ENCODE results near the gene KRTAP12-4.
"Not testable (repeated sequence)": the region's sequence is repeated elsewhere in the genome, so short reads cannot be mapped to it uniquely, and the experiment has no call there.

The KRTAP12-4 gene

DNA sequence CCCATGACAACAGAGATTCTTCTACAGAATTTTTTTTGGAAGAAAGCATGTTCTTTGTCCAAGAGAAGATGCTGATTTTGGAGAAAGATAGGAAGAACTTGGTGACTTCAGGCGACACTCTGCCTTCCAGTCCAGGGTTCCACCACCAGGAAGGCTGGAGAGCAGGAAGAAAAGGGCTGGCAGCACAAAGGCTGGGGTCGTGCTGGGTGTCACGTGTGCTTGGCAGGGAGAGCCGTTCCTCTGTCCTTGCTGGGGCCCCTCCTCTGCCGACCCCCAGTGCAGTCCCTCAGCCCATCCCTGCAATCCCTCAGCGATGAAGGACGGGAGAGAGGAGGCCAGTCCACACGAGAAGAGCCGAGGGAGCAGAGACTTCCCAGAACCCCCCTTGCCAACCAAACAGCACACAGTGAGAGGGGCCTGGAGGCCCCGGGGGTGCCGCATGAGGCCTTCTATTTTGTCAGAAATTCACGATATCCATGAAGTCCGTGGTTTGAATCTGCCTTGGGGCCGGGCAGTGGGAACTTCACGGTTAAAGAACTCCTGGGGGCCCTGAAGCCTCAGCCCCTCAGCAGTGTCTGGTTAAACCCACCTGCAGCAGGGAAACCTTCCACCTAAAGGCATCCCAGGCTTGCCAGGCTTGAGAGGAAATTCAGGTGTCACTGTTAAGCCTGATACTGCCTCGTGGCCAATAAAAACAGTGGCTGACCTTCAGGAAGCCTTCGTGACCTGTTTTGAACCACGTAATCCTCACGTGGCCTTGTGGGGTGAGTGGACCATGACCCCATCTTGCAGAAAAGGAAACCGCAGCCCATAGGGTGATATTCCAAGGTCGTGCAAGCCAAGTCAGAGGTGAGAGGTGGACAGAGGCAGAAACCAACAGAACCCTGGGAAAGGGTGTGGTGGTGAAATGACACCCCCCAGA is 45.9 kb upstream of the KRTAP12-4 start:
- Histone ChIP-seq H3K27ac (replicated peaks) (no peak overlapping the region), H3K27me3 (ENCODE audit: insufficient read depth, poor library complexity, severe bottlenecking) (peaks cover 34% of the 10 kb centered on the region), H3K4me3 (replicated peaks; ENCODE audit: insufficient read depth, low read length) (no peak overlapping the region)
- TF ChIP-seq, protein P1, sequence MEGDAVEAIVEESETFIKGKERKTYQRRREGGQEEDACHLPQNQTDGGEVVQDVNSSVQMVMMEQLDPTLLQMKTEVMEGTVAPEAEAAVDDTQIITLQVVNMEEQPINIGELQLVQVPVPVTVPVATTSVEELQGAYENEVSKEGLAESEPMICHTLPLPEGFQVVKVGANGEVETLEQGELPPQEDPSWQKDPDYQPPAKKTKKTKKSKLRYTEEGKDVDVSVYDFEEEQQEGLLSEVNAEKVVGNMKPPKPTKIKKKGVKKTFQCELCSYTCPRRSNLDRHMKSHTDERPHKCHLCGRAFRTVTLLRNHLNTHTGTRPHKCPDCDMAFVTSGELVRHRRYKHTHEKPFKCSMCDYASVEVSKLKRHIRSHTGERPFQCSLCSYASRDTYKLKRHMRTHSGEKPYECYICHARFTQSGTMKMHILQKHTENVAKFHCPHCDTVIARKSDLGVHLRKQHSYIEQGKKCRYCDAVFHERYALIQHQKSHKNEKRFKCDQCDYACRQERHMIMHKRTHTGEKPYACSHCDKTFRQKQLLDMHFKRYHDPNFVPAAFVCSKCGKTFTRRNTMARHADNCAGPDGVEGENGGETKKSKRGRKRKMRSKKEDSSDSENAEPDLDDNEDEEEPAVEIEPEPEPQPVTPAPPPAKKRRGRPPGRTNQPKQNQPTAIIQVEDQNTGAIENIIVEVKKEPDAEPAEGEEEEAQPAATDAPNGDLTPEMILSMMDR (IDR thresholded peaks at IDR 0.05; ENCODE audit: insufficient read depth, low read length), result no peak
- TF ChIP-seq POLR2AphosphoS5 (IDR thresholded peaks at IDR 0.05; ENCODE audit: low read depth) (no peak), GABPA (IDR thresholded peaks at IDR 0.05; ENCODE audit: low read depth) (no peak), SPI1 (IDR thresholded peaks at IDR 0.05; ENCODE audit: borderline replicate concordance, low read depth) (no peak)
- TF ChIP-seq, protein P2, sequence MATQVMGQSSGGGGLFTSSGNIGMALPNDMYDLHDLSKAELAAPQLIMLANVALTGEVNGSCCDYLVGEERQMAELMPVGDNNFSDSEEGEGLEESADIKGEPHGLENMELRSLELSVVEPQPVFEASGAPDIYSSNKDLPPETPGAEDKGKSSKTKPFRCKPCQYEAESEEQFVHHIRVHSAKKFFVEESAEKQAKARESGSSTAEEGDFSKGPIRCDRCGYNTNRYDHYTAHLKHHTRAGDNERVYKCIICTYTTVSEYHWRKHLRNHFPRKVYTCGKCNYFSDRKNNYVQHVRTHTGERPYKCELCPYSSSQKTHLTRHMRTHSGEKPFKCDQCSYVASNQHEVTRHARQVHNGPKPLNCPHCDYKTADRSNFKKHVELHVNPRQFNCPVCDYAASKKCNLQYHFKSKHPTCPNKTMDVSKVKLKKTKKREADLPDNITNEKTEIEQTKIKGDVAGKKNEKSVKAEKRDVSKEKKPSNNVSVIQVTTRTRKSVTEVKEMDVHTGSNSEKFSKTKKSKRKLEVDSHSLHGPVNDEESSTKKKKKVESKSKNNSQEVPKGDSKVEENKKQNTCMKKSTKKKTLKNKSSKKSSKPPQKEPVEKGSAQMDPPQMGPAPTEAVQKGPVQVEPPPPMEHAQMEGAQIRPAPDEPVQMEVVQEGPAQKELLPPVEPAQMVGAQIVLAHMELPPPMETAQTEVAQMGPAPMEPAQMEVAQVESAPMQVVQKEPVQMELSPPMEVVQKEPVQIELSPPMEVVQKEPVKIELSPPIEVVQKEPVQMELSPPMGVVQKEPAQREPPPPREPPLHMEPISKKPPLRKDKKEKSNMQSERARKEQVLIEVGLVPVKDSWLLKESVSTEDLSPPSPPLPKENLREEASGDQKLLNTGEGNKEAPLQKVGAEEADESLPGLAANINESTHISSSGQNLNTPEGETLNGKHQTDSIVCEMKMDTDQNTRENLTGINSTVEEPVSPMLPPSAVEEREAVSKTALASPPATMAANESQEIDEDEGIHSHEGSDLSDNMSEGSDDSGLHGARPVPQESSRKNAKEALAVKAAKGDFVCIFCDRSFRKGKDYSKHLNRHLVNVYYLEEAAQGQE (IDR thresholded peaks at IDR 0.05; ENCODE audit: insufficient replicate concordance, low read depth), result no peak
- DNase-seq (ENCODE audit: low read depth in 1 of 2, low spot score in 1 of 2), result no peak

DNA sequence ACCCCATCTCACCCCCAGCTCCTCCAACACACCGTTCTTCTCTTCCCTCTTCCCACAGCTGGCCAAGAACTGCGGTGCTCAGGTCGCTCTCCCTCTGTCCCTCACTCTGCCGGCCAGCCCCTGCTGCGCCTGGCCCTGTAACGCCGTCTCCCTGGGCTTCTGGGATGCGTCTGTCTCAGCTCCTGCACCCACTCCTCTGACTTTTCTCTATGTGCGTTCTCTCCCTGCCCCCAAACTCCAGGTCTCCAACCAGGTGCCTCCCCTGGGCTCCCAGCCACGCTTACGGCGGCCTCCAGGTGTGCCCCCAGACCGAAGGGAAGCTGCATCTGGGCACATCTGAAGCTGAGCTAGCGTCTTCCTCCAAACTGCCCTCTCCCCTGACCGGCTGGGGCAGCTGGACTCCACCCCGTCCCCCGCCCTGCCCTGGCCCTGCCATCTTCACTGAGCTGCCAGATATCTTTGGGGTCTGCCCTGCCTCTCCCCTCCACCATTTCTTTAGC is 45.1 kb upstream of the KRTAP12-4 start:
- TF ChIP-seq, protein P2 (IDR thresholded peaks at IDR 0.05; ENCODE audit: insufficient replicate concordance, low read depth), result no peak
- TF ChIP-seq POLR2AphosphoS5 (IDR thresholded peaks at IDR 0.05; ENCODE audit: low read depth) (no peak), GABPA (IDR thresholded peaks at IDR 0.05; ENCODE audit: low read depth) (no peak), SPI1 (IDR thresholded peaks at IDR 0.05; ENCODE audit: borderline replicate concordance, low read depth) (no peak)
- TF ChIP-seq, protein P1 (IDR thresholded peaks at IDR 0.05; ENCODE audit: insufficient read depth, low read length), result no peak
- DNase-seq (ENCODE audit: low read depth in 1 of 2, low spot score in 1 of 2), result no peak
- Histone ChIP-seq H3K27ac (replicated peaks) (no peak overlapping the region), H3K4me3 (replicated peaks; ENCODE audit: insufficient read depth, low read length) (no peak overlapping the region), H3K27me3 (ENCODE audit: insufficient read depth, poor library complexity, severe bottlenecking) (peaks cover 33% of the 10 kb centered on the region)

DNA sequence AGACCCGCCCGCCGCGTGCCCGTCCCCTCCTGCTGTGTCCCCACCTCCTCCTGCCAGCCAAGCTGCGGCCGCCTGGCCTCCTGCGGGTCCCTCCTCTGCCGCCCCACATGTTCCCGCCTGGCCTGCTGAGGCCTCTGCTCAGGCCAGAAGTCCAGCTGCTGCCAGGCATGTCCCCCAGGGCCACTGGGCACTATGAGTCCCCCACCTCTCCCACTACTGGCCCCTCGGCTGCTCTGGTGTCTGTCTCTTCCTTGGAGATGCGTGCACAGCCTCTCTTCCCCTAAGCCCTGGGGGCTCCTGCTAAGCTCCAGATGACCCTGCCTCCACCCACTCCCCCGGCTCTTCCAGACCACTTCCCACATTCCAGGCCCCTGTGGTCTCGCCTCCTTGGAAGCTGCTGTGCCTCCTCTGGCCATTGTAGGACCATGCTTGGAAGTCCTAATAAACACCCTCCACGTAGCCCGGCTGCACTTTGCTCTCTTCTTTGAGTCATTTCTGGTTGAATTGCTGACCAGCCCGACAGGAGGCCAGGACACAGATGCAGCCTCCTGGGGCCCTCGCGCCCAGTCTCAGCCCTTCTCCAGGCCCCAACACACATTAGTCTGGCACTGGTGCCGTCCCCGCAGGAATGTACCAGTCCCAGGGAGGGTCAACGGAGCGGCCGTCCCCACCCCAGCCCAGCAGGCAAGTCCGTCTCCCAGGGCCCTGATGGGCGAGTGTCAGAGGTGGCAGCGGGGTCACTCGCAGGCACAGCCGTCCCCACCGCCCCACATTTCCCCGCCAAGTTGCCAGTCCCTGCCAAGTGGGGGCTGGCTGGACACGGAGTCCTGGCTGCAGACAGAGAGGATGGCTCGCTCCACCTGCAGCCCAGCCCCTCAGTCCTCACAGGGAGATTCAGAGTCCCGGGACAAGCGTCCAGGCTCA is 43.6 kb upstream of the KRTAP12-4 start:
- H3K27ac ChIP-seq (replicated peaks), result no peak overlapping the region
- no peak overlapping the region for H3K4me3 ChIP-seq (replicated peaks; ENCODE audit: insufficient read depth, low read length)
- no peak for DNase-seq (ENCODE audit: low read depth in 1 of 2, low spot score in 1 of 2)
- no peak for TF ChIP-seq SPI1 (IDR thresholded peaks at IDR 0.05; ENCODE audit: borderline replicate concordance, low read depth)
- TF ChIP-seq POLR2AphosphoS5 (IDR thresholded peaks at IDR 0.05; ENCODE audit: low read depth), result no peak
- TF ChIP-seq, protein P2 (IDR thresholded peaks at IDR 0.05; ENCODE audit: insufficient replicate concordance, low read depth), result no peak
- TF ChIP-seq GABPA (IDR thresholded peaks at IDR 0.05; ENCODE audit: low read depth), result no peak
- TF ChIP-seq, protein P1 (IDR thresholded peaks at IDR 0.05; ENCODE audit: insufficient read depth, low read length), result no peak
- H3K27me3 ChIP-seq (ENCODE audit: insufficient read depth, poor library complexity, severe bottlenecking), result peaks cover 33% of the 10 kb centered on the region

DNA sequence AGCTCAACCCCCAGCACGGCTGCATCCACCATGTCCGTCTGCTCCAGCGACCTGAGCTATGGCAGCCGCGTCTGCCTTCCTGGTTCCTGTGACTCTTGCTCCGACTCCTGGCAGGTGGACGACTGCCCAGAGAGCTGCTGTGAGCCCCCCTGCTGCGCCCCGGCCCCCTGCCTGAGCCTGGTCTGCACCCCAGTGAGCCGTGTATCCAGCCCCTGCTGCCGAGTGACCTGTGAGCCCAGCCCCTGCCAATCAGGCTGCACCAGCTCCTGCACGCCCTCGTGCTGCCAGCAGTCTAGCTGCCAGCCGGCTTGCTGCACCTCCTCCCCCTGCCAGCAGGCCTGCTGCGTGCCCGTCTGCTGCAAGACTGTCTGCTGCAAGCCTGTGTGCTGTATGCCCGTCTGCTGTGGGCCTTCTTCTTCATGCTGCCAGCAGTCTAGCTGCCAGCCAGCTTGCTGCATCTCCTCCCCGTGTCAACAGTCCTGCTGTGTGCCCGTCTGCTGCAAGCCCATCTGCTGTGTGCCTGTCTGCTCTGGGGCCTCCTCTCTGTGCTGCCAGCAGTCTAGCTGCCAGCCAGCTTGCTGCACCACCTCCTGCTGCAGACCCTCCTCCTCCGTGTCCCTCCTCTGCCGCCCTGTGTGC is 42.8 kb upstream of the KRTAP12-4 start, which contains the start of gene KRTAP10-12:
TSS of gene KRTAP10-12 (plus strand) at position 1 of the 639 bp plus-strand sequence. CDS start at position 31, 30 bp downstream.
- DNase-seq (ENCODE audit: low read depth in 1 of 2, low spot score in 1 of 2); H3K4me3 ChIP-seq (replicated peaks; ENCODE audit: insufficient read depth, low read length); H3K27ac ChIP-seq (replicated peaks): not testable (repeated sequence)
- peaks cover 29% of the 10 kb centered on the region for H3K27me3 ChIP-seq (ENCODE audit: insufficient read depth, poor library complexity, severe bottlenecking)

Measured in HL-60 (cell line).